H1 (cell line): ENCODE results near the gene GRK6. TPM values are rescaled to one million over a fixed set of nuclear protein-coding genes. Genes with fewer than 3 reads are reported as not detected.

Experiments
- BACH1 ChIP-seq: IDR thresholded peaks from 2 replicates; pipeline ENCODE4 v1.6.1; 2012; ENCODE audit warnings: low read length, improper control_type of control experiment
- CBX8 ChIP-seq: fragments of 300-800, 300-1000 bp; sonication (generic); IDR thresholded peaks from 2 replicates; pipeline ENCODE4 v1.7.1; 2016; ENCODE audit warnings: low read depth, low read length, borderline replicate concordance
- CHD1 ChIP-seq: IDR thresholded peaks from 2 replicates; pipeline ENCODE4 v1.6.1; 2012; ENCODE audit warnings: low read depth, low read length, improper control_type of control experiment
- FOSL1 ChIP-seq: IDR thresholded peaks from 2 replicates; pipeline ENCODE4 v1.6.1; 2011; ENCODE audit warnings: mild to moderate bottlenecking, low read depth, low read length, moderate library complexity; ENCODE audit not compliant: insufficient read depth
- USF2 ChIP-seq: IDR thresholded peaks from 2 replicates; pipeline ENCODE4 v1.6.1; 2011; ENCODE audit warnings: low read length, improper control_type of control experiment
- polyA plus RNA-seq, 7 experiments: library from polyadenylated mRNA; depleted of rRNA in 3 of 7; stranded (reverse) in 5 of 7; unstranded in 2 of 7; fragments of >200 nt in 5 of 7; fragments of 200-250 nt in 2 of 7; gene quantifications; 1 replicate in 5 of 7; 2 replicates in 1 of 7; 4 replicates in 1 of 7; pipeline versions ENCODE4 v1.2.1 to v1.2.3, GENCODE V29; 2011 to 2013; ENCODE audit warnings: missing spikeins in 2 of 7, mixed read lengths in 2 of 7
- total RNA-seq: library from RNA; stranded (reverse); fragmentation: NEBNext Ultra II Directional; extraction: Animal tissue kit (Norgen Biotek cat#: 25700); gene quantifications from 2 replicates; pipeline ENCODE4 v1.2.1, GENCODE V29; 2021

The GRK6 gene
- total and polyA plus RNA-seq, 2 of the 8 experiments (the other 6 are each of a cell fraction or from before 2014, with no cell fraction given) = 31.8 to 57.8 TPM

- TF ChIP-seq CBX8 (no peak), BACH1 (no peak), CHD1 (no peak), FOSL1 (no peak), USF2 (no peak)
Measured at GRCh38 chr5:177393990-177394389, 32.5 kb upstream of the GRK6 start (continued).
